HG03025 (cell line): ENCODE data around the gene FAM20B.
"Not testable (repeated sequence)": the region's sequence is repeated elsewhere in the genome, so short reads cannot be mapped to it uniquely, and the experiment has no call there.

Experiments used
- ATAC-seq: cut with Tn5 transposase; IDR thresholded peaks from one replicate; pipeline ENCODE4 v1.9.1; 2021; ENCODE audit warnings: mild to moderate bottlenecking, moderate library complexity; ENCODE audit not compliant: unreplicated experiment, low FRiP score

FAM20B gene, protein sequence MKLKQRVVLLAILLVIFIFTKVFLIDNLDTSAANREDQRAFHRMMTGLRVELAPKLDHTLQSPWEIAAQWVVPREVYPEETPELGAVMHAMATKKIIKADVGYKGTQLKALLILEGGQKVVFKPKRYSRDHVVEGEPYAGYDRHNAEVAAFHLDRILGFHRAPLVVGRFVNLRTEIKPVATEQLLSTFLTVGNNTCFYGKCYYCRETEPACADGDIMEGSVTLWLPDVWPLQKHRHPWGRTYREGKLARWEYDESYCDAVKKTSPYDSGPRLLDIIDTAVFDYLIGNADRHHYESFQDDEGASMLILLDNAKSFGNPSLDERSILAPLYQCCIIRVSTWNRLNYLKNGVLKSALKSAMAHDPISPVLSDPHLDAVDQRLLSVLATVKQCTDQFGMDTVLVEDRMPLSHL

GRCh38 chr1:179025125-179025974 is at the start of gene FAM20B:
TSS of gene FAM20B (plus strand) at chr1:179025894. CDS start at chr1:179043848, 17,954 bp downstream.
- peak; percentile 87 for ATAC-seq

DNA sequence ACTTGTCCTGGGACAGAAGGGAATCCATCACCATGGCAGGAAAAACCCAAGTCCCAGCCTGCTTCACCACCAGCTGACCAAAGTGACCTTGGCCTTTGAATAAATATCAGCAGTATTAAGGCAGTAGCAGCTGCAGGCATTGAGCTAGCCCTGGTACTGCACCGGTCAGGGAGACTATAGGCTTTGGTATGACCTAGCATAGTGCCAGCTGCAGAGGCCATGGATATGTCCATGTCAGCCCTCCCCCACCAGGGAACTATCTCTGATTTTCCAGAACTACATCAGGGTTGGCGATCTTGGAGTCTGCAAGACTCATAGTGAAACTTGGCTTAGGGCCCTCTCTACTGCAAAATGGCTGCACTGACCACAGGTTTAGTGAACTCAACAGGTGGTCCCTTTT is 49.2 kb upstream of the FAM20B start:
- ATAC-seq = no peak

DNA sequence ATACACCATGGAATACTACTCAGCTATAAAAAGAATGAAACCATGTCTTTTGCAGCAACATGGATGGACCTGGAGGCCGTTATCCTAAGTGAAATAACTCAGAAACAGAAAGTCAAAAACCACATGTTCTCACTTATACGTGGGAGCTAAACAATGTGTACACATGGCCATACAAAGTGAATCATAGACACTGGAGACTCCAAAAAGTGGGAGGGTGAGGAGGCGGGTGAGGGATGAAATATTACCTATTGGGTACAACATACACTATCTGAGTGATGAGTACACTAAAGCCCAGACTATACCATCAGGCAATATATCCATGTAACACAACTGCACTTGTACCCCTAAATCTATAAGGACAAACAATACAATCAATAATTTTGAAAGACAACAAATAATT is 39.5 kb upstream of the FAM20B start:
- no peak for ATAC-seq

GRCh38 chr1:178988198-178988597 is 37.5 kb upstream of the FAM20B start:
- ATAC-seq = not testable (repeated sequence)

DNA sequence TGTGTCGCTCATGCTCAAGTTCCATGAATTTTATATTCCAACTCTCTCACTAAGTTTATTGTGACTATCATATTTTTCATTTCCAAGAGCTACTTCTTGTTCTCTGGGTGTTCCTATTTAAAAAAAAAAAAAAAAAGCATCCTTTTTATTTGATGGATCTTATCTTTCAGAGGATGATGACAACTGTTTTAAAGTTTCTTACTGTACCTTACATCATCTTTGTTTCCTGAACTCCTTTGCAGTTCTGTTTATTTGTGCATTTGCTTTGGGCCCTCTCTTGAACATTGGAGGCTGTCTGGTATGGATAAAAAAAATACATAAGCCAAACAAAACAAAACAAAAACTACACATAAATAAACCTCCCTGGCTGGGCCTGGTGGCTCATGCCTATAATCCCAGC is 32.1 kb upstream of the FAM20B start:
- ATAC-seq = no peak

DNA sequence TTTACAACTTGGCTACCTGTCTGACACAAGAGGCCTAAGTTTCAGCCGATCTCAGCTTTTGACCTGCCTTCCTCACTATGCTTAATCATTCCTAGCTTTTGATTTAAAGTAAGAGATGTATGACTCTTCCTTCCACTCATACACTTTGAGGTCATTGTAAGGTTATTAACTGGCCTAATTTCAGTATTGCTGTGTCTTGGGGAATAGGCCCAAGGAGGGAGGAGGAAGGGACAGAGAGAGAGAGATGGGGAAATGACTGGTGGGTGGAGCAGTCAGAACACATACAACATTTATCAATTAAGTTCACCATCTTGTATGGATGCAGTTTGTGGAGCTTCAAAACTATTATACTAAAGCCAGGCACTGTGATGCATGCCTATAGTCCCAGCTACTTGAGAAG is 28.3 kb upstream of the FAM20B start:
- no peak for ATAC-seq

DNA sequence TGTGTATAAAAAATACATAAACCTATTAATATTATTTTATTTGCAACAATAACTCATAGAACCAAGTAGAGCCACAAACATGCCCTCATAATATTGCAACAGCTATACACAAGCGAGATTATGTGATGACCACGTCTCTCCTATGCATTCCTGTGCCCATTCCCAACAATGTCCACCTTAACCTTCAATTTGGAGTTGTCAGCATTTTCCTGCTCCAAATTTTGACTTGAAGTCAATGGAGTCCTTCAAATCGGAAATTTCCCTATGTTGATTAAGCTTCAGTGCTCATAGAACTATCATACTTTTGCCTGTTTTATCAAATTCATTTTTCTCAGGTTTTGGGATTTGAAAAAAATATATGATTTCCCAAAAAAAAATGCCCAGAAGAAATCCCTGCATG is 27.4 kb upstream of the FAM20B start:
- no peak for ATAC-seq

GRCh38 chr1:178999061-178999460 is 26.6 kb upstream of the FAM20B start:
- no peak for ATAC-seq

GRCh38 chr1:179001451-179001850 is 24.2 kb upstream of the FAM20B start:
- ATAC-seq = no peak

DNA sequence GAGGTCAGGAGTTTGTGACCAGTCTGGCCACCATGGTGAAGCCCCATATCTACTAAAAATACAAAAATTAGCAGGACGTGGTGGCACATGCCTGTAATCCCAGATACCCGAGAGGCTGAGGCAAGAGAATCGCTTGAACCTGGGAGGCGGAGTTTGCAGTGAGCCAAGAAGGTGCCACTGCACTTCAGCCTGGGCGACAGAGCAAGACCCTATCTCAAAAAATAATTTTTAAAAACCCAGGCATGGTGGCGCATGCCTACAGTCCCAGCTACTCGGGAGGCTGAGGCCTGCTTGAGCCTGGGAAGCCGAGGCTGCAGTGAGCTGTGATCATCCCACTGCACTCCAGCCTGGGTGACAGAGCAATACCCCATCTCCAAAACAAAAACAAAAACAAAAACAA is 23.6 kb upstream of the FAM20B start:
- ATAC-seq = not testable (repeated sequence)

DNA sequence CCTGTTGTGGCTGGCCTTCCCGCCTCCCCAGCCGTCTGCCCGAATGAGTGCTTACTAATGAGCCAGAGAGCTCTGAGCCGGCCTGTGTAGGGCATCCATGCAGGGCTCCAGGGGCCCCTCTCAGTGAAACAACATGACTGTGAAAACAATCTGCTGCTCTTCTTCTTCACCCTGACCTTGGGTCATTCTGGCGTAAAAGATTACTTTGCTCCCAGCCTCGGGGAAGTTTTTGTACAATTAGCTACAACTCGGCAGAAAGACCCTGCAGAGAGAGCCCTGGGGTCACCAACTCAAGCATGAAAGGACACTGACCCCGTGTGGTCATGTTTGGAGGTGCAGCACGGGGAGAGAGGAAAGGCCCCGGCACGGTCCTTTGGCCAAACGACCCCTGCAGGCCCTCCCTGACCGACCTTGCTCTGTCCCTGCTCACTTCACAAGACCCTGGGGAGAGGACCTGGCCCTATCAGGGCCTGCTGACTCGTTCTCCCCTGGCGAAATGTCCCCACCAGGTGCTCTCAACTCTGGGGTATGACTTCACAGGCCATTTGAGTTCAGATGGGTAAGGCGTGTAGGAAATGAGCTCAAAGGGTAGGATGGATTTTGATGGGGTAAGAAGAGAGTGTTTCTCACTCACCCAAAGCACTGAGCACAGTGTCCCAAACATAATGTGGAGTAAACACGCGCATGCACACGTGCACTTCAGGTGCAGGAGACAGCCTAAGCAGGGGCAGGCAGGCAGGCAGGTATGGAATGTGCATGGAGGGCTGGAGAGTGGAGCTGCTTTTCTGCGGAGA is 22.9 kb upstream of the FAM20B start:
- ATAC-seq = peak; percentile 66

- no peak for ATAC-seq
These were observed 22.1 kb upstream of the FAM20B start for GRCh38 chr1:179003512-179004066.

DNA sequence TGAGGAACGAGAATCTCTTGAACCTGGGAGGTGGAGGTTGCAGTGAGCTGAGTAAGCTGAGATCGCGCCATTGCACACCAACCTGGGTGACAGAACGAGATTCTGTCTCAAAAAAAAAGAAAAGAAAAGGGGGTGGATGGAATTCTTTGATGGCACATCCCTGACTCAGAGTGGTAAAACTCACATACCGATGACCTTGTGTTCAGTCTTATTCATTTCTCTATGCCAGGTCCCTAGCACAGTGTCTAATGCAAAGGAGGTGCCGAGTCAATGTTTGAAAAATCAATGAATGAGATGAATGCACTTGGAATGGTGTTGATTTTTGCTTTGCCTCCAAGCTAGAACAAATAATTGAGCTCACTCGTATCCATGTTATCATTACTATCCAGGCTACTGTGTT is 18.5 kb upstream of the FAM20B start:
- ATAC-seq = no peak

DNA sequence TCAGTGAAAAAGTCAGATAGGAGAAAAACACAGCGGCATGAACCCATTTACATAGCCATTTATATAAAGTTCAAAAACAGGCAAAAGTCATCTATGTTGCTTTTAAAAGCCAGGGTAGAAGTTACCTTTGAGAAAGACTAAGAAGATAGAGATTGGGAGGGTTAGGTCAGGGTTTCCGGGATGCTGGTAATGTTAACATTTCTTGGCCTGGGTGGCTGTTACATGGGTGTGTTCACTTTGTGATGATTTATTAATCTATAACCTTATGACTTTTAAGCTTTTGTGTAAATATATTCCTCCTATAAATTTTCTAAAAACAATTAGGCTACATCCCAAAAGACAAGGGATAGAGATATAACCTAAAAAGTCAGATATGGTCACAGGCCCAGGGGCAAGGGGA is 15.0 kb upstream of the FAM20B start:
- no peak for ATAC-seq

- ATAC-seq = no peak
These were observed 13.7 kb upstream of the FAM20B start for GRCh38 chr1:179012038-179012437.

DNA sequence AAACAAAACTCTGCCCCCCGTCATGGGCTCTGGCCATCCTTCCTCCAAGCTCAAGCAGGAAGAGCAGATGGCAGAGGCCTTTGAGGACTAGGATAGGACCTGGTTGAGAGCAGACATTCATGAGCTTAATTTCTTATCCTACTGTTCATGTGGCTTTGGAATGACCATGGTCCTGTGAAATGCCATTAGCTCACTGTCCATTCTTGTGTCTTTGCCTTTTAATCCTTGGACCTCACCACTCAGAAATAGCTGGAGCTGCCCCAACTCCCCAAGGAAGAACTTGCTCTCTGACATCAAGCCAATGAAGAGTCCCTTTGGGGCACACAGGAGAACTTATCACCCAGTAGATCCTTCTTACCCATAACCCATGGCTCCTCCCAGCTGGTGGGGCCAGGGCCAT is 11.6 kb upstream of the FAM20B start:
- ATAC-seq = no peak

DNA sequence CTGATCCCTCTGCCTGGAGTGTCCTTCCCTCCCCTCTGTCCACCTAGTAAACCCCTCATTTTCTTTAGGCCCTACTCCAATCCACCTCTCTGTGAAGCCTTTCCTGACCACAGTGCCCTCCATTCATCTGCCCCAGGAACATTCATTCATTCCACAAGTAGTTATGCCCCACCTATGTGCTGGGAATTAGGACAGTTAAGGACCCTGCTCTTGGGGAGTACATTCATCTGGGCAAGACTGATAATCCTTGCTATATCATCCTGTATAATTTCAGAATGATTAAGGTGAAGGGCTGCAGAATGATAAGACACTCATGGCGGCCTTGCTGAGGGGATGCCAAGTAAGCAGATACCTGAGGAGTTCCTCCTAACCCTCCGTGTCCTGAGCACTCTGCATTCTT is 10.3 kb upstream of the FAM20B start:
- no peak for ATAC-seq

DNA sequence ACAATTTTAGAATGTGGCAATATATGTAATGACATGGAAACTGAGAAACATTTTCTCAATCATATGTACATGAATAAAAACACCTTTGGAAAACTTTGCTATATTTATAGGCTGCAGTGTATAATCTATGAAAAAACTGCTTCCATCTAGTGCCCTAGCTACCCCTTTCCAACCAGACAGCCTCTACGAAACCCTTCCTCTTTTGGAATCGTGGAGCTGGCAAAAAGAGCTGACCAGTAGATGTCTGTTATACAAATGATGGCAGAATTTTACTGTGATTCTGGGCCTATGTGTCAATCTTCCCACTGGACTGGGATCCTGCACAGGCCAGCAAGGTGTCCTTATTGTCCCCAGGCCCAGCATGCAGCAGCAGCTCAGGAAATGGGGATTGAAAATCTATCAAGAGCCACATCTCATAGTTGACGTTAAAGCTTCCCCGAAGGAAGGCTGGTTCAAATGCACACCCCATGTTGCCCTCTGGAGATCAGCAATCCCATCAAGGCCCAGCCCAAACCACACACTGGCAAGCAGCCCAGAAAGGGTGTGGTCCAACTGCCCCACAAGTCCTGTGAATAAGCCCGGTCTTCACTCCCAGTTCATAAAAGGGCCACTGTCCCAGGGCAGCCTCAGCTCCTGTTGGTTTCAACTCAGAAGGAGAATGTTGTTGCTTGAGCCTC is 8.8 kb upstream of the FAM20B start:
- ATAC-seq = no peak

DNA sequence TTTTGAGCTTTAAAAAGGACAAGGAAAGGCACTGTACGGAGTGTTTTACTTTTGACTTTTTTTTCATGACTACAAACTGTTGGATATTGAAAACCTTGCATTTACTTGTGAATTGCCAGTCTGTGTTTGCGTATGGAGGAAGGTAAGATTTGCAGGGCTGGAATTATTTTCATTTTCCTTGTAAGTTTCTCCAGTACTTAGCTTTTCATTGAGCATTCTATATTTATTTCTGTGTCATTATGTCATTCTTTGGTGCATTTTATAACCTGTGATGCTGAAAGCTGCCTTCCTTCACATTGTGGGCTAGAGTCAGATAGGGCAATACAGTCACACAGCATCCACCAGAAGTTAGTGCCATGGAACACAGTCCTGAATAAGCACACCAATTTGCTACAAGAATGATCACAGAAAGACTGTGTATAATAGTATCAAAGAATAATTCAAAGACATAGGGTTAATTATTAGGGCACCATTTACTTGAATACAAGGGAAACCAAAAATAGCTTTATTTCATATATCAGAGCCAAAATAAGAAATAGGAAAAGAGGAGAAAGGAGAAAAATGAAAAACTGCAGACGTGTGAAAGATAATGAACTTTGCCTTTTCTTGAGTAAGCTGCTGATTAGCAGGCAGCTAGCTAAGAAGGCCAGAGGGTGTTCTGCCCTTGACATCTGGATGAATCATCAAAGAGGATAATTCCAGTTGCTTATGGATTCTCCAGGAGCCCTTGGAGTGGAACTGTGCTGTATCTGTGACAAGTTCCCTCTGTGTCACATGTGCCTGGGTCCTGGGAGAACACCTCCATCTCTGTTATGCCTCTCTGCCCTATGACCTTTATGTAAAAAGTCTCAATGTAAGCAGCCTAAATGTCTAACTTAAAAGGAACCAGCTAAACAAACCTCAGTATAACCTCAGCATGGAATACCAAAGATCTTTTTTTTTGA is 8.0 kb upstream of the FAM20B start:
- no peak for ATAC-seq
